ENCODE data around the gene RSBN1L.
"Not testable (repeated sequence)": the region's sequence is repeated elsewhere in the genome, so short reads cannot be mapped to it uniquely, and the experiment has no call there.

The RSBN1L gene

GRCh38 chr7:77696057-77696642 is at the start of gene RSBN1L:
Gene RSBN1L, plus strand, starts transcription at chr7:77696459. Its CDS starts 11 bp downstream, at chr7:77696470.
- FAIRE-seq: no peak

GRCh38 chr7:77648742-77649338 is 47.4 kb upstream of the RSBN1L start:
- FAIRE-seq: no peak

DNA sequence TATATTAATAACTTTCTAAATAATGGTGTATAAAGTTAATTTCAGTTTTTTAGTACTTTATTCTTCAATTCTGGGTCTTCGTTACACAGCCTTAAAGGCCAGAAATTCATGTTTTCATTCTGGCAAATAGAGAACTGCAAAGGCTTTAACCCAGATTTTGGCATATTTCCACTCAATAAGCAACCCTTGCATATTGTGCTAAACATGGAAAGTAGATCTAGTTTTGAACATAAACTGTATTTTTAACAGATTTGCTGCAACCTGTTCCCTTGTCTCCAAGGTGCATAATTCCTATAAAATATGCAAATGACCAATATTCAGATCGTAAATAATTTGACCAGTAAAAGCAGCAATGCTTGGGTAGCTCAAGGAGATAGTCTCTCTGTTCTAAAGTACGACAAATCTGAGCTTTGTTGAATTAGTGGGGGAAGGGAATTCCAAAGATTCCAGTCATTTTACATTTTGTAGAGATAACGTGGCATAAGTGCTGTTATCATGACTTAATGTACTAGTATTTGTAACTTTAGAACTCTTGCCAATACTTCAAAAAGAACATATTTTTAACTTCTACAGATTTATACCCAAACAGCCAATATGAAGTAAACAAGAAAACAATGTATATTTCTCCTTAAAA is 46.4 kb upstream of the RSBN1L start:
- no peak for FAIRE-seq

GRCh38 chr7:77651575-77652162 is 44.6 kb upstream of the RSBN1L start:
- peak; percentile 26 for FAIRE-seq

- not testable (repeated sequence) for FAIRE-seq
Measured at GRCh38 chr7:77652826-77653225, 43.4 kb upstream of the RSBN1L start.

- FAIRE-seq: no peak
Measured at GRCh38 chr7:77653572-77653971, 42.7 kb upstream of the RSBN1L start.

DNA sequence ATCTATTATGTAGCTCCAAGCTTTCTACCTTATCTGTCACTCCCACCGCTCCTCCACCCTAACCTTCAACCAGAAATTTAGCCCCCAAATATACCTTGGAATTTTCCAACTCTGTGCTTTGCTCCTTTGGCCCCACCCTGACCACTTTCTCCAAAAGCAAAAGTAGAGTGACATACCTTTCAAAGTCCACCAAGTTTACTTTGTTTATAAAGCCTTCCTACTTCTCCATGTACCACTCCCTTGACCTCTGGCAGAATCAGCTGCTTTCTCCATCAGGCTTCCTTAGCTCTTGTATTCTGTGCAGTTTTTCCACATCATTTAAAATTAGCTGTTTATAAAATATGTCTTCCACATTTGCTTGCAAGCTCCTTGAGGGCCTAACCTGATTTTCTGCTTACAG is 40.9 kb upstream of the RSBN1L start:
- FAIRE-seq: no peak

DNA sequence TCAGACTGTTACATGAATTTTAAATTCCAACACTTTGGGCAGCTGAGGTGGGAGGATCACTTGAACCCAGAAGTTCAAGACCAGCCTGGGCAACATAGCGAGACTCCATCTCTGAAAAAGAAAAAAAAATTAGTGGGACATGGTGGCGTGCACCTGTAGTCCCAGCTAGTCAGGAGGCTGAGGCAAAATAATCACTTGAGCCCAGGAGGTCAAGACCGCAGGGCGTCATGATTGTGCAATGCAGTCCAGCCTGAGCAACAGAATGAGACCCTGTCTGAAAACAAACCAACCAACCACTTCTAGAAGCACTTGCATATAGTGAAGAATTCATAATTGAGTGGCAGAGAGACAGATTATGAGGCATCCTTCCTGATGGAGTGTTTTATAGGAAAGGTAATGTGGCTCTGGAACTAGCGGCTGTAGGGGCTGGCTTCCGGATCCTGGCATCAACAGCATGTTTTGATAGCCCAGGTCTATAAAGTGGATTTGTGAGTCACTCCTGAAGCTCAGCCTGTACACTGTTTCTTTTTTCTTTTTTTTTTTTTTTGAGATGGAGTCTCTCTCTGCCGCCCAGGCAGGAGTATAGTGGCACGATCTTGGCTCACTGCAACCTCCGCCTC is 40.3 kb upstream of the RSBN1L start:
- no peak for FAIRE-seq

DNA sequence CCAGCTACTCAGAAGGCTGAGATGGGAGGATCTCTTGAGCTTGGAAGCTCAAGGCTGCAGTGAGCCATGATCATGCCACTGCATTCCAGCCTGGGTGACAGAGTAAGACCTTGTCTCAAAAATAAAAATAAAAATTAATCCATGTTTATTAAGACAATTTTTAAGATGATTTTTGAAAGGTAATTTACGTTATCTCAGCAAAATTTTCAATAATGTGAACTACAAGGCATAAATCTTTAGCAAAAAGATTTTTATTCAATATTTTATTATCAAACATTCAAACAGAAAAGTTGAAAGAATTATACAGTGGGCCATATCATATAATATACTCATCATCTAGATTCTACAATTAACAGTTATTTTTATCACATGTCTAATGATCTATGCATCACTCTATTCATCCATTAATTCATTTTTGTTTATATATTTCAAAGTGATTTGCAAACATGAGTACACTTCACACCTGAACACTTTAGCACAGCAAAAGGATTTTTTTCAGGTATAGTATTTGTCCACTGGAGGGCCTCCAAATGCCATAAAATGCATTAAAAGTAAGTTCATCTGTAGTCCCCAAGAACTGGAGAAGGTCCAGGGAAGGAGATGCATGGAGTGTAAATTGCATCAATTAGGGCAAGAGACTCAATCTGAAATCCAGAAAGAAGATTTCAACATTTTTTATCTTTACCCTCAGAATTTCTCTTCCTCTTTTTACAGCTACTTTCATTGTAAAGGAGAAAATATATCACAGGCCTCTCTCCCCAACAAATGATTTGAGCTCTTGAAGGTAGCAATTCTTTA is 38.6 kb upstream of the RSBN1L start:
- peak; percentile 77 for FAIRE-seq

- FAIRE-seq: no peak
Measured at GRCh38 chr7:77658928-77659327, 37.3 kb upstream of the RSBN1L start.

GRCh38 chr7:77661816-77662215 is 34.4 kb upstream of the RSBN1L start:
- FAIRE-seq: no peak

GRCh38 chr7:77662869-77663268 is 33.4 kb upstream of the RSBN1L start:
- no peak for FAIRE-seq

DNA sequence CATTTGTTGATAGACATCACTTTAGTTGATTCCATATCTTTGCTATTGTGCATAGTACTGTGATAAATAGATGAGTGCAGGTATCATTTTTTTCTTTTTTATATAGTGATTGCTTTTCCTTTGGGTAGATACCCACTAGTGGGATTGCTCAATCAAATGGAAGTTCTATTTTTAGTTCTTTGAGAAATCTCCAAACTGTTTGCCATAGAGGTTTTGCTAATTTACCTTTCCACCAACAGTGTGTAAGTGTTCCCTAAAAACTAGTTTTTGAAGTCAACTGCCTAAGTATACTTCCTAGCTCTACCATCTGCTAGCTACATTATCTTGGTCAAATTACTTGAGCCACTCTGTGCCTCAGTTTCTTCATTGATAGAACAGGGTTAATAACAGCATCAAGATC is 31.5 kb upstream of the RSBN1L start:
- FAIRE-seq: no peak

GRCh38 chr7:77665161-77665560 is 31.1 kb upstream of the RSBN1L start:
- FAIRE-seq: no peak

DNA sequence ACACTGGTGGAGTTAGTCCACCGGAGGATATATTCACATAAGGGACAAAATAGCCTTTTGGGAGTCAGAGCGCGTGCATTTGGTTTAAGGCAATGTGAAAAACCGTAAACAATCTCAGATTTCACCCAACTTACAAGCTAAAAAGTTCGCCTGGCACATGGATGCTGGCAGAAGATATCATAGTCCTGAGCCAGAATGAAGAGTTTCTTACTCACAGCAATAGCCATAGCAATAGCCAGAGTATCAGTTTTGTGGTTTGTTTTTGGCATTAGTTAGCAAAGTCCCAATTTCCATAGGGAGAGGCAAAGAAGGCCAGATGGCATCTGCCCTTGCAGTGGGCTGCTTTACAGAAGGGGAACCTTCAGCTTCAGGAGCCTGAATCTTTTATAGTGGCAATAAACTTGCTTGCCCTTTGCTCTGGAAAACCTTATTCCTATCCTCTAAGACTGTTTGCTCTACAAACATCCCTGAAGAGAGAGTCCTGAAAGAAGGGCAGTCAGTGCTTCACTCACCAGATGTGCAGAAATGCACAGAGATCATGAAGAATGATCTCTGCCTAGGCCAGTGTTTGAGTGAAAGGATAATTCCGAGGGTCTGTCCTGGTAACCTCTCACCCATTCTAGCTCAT is 28.7 kb upstream of the RSBN1L start:
- FAIRE-seq: no peak

DNA sequence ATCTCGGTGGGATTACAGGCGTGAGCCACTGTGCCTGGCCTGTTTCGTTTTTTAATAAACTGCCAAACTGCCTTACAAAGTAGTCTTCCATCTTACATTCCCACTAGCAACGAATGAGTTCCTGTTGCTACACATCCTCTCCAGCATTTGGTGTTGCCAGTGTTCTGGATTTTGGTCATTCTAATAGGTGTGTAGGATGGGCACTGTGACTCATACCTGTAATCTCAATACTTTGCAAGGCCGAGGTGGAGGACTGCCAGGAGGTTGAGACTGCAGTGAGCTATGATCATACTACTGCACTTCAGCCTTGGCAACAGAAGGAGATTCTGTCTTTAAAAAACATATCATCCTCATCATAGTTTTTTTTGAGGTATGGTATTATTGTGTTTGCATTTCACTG is 21.4 kb upstream of the RSBN1L start:
- no peak for FAIRE-seq

GRCh38 chr7:77679608-77680007 is 16.7 kb upstream of the RSBN1L start:
- FAIRE-seq: no peak

DNA sequence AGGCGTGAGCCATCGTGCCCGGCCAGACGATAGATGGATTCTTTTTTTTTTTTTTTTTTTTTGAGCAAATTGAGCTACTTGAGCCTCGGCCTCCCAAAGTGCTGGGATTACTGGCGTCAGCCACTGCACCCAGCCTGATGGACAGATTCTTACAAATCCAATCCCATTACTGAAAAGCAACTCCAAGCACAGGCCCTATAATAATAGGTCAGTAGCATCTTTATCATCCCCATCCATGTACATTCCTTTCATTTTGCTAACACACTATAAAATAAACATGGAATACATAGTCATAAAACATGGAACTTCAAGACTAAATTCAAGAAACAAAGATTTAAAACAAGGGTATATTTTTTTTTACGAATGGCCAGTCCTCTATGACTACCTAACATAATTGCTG is 16.0 kb upstream of the RSBN1L start:
- FAIRE-seq: no peak

DNA sequence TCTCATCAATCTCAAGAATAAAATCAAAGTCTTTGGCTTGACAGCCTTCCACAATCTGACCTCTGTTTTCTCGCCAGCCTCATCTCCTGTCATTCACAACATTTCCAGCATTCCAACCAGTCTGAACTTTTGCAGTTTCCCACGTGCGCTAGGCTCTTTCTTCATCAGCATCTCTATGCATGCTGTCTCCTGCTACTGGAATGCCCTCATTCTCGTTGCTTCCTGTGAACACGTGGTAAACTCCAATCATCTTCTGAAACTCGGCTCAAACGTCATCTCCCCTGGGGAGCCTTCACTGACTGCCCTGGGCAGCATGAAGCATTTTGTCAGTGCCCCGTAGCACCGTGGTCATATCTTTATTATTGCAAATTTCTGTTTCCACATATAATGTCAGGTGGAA is 12.2 kb upstream of the RSBN1L start:
- no peak for FAIRE-seq

DNA sequence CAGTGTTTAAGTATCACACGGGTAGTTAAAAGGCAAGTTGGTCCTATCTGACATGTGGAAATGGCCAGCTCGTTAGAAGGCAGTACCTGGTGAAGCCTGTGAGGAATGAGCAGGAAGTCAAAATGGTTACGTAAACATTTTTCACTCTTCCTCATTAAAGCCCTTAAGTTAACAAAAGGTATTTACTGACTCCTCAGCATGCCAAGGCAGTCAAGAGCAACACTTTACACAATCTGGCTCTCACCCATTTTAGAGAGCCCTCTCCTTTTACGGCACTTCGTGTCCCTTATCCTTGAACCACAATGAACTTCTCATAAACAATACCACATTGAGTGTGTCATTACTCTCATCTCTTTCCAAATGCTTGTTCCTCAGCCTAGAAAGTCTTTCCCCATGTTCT is 11.0 kb upstream of the RSBN1L start:
- no peak for FAIRE-seq

DNA sequence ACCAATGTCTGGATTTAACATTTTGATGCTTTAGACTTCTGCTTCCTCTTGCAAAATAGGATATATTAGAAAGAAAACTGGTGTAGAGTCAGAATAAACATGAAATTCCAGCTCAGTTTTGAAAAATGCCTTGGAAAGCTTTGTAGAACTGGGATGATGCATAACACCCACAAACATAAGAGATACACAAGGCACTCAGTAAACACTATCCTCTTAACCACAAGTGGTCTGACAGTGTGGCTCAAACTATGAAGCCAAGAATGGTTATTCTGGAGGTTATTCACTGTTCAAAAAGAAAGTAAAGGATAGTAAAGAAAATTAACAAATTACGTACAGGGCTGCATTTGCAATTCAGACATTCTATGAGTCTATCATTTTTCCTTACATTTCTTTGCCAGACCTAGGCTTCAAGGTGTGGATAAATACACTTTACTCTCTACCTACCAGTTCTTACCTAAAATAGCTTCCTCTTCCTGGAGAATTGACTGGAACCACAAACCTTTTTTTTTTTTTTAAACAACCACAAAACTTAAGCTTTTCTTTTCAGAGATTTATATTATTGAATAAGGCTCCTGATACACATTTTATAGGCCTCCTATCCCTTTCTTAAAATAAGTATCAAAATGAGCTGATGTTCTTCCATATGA is 9.0 kb upstream of the RSBN1L start:
- no peak for FAIRE-seq

GRCh38 chr7:77687747-77688144 is 8.5 kb upstream of the RSBN1L start:
- no peak for FAIRE-seq

All from TTC549 (cell line).